ENCODE results near the gene CD19.
"Not testable (repeated sequence)": the region's sequence is repeated elsewhere in the genome, so short reads cannot be mapped to it uniquely, and the experiment has no call there.

CD19 gene

GRCh38 chr16:28931801-28932225 is at the start of gene CD19:
Gene CD19 (plus strand): TSS chr16:28931971. CDS start chr16:28932001, 30 bp downstream.
- no peak for DNase-seq

DNA sequence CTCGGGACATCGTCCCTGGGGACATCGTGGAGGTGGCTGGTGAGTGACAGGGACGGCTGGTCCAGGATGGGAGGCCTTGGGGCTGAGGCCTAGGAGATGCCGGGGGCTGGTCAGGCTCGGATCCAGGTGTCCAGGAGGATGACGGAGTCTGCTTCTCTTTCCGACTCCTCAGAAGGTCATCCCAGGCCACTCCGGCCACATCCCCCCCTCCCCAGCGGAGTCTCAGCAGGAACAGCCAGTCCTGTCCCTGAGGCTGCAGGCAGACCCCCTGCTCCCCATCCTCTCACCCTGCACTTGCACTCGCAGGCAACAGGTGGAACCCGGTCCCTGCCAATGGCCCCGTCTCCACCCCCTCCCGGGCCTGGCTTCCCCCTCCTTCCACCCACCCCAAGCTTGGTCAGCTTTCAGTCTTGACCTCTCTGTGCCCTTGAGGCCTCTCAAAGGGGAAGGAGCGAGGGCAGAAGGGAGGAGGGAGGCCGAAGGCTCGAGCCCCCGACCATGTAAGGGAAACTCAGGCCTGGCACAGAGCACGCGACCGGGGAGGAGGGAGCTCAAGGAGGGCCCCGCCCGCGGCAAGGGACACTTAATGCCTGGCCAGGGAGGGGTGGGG is 49.1 kb upstream of the CD19 start:
- no peak for DNase-seq

GRCh38 chr16:28883221-28883996 is 48.4 kb upstream of the CD19 start:
- DNase-seq, result no peak

DNA sequence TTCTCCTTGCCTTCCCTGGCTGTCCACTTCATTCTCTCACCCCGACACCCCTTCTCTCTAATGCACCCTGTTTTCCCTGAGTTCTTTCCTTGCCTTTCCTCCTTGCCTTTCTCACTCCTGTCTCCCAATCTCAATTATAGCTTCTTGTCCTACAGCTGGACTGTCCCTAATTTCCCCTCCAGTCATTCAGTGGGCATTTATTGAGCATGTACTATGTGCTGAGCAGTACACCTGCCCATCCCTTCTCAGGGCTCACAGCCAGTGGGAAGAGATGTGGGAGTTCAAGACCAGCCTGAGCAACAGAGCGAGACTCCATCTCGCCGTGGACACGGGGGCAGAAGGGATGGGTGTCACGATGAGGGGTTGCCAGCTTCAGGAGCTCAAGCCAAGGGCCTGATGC is 47.7 kb upstream of the CD19 start:
- DNase-seq, result no peak

DNA sequence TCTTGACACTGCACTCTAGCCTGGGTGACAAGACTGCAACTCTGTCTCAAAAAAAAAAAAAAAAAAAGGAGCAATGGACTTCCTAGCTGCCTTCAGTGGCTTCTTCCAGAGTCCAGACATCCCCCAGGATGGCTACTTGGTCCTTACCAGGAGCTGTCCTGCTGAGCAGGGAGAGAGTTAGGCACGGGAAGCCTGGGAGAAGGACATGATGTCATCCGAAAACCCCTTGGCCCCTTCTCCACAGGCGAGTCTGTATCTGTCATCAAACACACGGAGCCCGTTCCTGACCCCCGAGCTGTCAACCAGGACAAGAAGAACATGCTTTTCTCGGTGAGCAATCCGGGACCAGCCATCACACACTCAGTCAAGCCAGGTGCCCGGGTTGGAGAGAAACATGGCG is 44.8 kb upstream of the CD19 start:
- no peak for DNase-seq

DNA sequence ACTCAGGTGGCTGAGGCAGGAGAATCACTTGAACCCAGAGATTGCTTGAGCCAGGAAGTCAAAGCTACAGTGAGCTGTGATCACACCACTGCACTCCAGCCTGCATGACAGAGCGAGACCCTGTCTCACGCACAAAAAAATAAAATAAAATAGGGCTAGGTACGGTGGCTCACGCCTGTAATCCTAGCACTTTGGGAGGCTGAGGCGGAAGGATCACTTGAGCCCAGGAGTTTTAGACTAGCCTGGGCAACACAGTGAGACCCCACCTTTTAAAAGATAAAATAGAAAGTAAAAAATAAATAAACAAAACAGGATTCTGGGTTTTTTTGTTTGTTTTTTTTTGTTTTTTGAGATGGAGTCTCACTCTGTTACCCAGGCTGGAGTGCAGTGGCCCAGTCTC is 41.4 kb upstream of the CD19 start:
- not testable (repeated sequence) for DNase-seq

GRCh38 chr16:28891964-28892890 is 39.5 kb upstream of the CD19 start:
- no peak for DNase-seq

- no peak for DNase-seq
Measured at GRCh38 chr16:28893291-28893690, 38.5 kb upstream of the CD19 start.

DNA sequence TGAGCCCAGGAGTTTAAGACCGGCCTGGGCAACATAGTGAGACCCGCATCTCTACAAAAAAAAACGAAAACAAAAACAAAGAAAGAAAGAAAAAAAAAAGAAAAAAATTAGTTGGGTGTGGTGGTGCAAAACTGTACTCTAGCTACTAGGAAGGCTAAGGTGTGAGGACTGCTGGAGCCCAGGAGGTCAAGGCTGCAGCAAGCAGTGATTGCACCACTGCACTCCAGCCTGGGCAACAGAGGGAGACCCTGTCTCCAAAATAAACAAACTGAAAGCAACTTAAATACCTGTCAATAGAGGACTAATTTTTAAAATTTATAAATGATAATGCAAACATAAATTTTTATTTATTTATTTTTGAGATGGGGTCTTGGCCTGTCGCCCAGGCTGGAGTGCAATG is 36.2 kb upstream of the CD19 start:
- DNase-seq, result no peak

DNA sequence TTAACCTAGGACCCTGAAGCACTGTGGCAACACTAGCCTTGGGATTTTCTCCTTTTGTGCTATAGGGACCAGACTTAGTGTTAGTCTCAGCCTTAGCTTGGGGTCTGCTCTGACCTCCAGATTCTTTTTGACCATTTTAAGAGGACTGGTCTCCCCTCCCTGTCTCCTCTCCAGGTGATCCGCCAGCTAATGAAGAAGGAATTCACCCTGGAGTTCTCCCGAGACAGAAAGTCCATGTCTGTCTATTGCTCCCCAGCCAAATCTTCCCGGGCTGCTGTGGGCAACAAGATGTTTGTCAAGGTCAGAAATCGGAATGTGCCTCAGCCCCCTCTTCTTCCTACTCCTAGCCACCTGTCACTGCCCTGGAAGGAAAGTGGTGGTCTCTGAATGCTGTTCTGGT is 33.9 kb upstream of the CD19 start:
- DNase-seq, result no peak

- DNase-seq, result no peak
Measured at GRCh38 chr16:28898266-28898665, 33.5 kb upstream of the CD19 start.

DNA sequence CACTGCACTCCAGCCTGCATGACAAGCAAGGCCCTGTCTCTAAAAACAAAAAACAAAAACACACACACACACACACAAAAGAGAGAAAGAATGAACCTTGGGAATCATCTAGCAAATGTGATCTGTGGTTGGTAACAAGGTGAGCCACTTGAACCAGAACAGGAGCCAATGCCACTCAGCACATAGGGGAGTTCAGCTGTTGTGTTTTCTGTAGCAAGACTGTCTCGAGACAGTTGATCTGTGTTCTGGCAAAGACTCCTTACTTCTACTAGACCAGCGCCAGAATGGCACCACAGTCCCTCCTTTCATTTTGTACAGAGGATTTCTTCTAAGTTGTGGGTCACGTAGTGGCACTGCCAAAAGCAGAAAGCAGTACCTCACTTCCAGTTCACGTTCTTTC is 32.8 kb upstream of the CD19 start:
- no peak for DNase-seq

GRCh38 chr16:28899882-28900590 is 31.7 kb upstream of the CD19 start:
- DNase-seq, result no peak

DNA sequence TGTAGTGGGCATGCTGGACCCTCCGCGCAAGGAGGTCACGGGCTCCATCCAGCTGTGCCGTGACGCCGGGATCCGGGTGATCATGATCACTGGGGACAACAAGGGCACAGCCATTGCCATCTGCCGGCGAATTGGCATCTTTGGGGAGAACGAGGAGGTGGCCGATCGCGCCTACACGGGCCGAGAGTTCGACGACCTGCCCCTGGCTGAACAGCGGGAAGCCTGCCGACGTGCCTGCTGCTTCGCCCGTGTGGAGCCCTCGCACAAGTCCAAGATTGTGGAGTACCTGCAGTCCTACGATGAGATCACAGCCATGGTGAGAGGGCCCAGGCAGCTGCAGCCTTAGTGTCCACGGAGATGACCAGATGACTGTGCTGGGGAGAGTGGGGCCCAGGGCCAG is 31.2 kb upstream of the CD19 start:
- DNase-seq, result no peak

DNA sequence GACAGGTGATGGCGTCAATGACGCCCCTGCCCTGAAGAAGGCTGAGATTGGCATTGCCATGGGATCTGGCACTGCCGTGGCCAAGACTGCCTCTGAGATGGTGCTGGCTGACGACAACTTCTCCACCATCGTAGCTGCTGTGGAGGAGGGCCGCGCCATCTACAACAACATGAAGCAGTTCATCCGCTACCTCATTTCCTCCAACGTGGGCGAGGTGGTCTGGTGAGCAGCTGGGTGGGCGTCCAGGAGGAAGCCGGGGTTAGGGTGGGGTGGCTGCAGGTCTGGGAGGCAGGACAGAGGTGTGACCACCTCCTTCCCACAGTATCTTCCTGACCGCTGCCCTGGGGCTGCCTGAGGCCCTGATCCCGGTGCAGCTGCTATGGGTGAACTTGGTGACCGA is 29.9 kb upstream of the CD19 start:
- no peak for DNase-seq

DNA sequence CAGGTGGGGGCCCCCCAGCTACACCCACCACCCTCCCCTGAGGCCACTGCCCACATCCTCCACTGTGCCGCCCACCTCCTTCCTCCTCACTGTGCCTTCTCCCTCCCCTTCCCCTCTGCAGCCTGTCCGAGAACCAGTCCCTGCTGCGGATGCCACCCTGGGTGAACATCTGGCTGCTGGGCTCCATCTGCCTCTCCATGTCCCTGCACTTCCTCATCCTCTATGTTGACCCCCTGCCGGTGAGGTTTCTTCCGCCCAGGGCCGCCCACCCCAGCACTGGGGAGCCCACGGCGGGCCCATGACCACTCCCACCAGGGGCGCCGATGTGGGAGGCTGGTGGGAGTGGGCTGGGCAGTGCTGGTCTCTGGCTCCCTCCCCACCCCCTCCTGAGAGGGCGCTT is 28.9 kb upstream of the CD19 start:
- DNase-seq, result no peak

DNA sequence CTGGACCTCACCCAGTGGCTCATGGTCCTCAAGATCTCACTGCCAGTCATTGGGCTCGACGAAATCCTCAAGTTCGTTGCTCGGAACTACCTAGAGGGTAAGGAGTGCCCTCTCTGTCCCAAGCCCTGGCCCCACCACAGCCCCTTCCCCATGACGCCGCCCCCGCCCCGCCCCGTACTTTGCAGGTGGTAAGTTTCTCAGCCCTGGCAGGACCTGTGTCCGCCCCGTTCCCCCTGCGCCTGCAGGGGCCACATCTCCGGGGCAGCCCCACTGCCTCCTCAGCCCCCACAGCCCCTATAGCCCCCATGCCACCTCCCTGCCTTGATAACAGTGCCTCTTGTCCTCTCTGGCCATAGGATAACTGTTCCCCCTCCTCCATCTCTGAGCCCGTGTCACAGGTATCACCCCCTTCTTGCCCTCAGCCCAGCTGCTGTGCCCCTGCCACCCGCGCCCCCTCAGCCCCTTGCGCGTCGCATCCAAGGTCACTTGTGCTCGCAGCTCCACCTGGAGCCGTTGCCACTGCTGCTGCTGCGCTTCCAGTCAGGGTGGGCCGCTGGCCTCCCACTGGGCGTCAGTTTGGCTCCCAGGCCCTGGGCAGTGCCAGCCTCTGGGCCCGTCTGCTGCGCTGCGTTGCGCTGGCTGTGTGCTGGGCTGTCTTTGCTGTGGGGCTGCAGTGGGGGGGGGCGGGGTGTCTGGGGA is 28.3 kb upstream of the CD19 start:
- no peak for DNase-seq

- DNase-seq, result no peak
Measured at GRCh38 chr16:28904363-28904762, 27.4 kb upstream of the CD19 start.

GRCh38 chr16:28904828-28905227 is 26.9 kb upstream of the CD19 start:
- DNase-seq, result no peak

DNA sequence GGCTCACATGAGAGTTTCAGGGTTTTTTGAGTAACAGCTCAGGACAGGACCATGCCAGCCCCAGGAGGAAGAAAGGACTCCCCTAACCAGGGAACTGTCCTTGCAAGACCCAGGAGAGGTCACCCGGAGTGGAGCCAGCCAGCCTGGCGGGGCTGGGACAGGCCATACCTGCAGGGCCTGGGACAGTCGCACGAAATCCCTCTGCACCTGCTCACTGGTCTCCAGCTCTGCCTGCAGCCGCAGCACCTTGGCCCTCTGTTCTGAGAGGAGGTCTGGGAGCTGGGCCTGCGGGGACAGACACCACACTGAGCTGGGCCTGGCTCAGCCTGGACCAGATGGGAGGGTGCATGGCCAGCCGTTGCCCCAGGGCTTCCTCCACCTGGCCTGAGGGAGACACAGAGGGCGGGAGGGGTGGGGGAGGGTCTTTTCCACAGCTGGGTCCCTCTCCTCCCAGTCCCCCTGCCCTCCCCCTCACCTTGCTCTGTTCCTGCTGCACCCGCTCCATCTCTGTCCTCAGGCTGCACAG is 26.5 kb upstream of the CD19 start:
- no peak for DNase-seq
